ENCODE data around the gene RC3H2.
"Not testable (repeated sequence)": the region's sequence is repeated elsewhere in the genome, so short reads cannot be mapped to it uniquely, and the experiment has no call there.

RC3H2 gene

GRCh38 chr9:122848256-122848943, 56.8 kb downstream of the RC3H2 start:
- DNase-seq (ENCODE audit: low spot score), result no peak
- no peak for FAIRE-seq

- DNase-seq (ENCODE audit: low spot score) (no peak), FAIRE-seq (no peak)
These were observed 58.7 kb downstream of the RC3H2 start for GRCh38 chr9:122846371-122846940.

- no peak for FAIRE-seq
These were observed 60.0 kb downstream of the RC3H2 start for GRCh38 chr9:122845116-122845515.

GRCh38 chr9:122844137-122844536, 61.0 kb downstream of the RC3H2 start:
- no peak for FAIRE-seq
- DNase-seq (ENCODE audit: low spot score), result no peak

More at GRCh38 chr9:122845116-122845515, 60.0 kb downstream of the RC3H2 start:
- no peak for DNase-seq (ENCODE audit: low spot score)

- DNase-seq (ENCODE audit: low spot score), result no peak
These were observed 63.7 kb downstream of the RC3H2 start for GRCh38 chr9:122841501-122841900.

GRCh38 chr9:122838441-122838840, 66.7 kb downstream of the RC3H2 start:
- FAIRE-seq; DNase-seq (ENCODE audit: low spot score): not testable (repeated sequence)

More at GRCh38 chr9:122841501-122841900, 63.7 kb downstream of the RC3H2 start:
- no peak for FAIRE-seq

GRCh38 chr9:122837266-122837850, 67.8 kb downstream of the RC3H2 start:
- FAIRE-seq (no peak), DNase-seq (ENCODE audit: low spot score) (no peak)

GRCh38 chr9:122835313-122835731, 69.8 kb downstream of the RC3H2 start:
- no peak for DNase-seq (ENCODE audit: low spot score)
- FAIRE-seq, result no peak

GRCh38 chr9:122832194-122832593, 73.0 kb downstream of the RC3H2 start:
- FAIRE-seq, result no peak
- DNase-seq (ENCODE audit: low spot score), result no peak

- DNase-seq (ENCODE audit: low spot score); FAIRE-seq: not testable (repeated sequence)
These were observed 76.2 kb downstream of the RC3H2 start for GRCh38 chr9:122828965-122829284.

GRCh38 chr9:122827761-122828093, 77.4 kb downstream of the RC3H2 start:
- no peak for DNase-seq (ENCODE audit: low spot score)
- no peak for FAIRE-seq

- FAIRE-seq (no peak), DNase-seq (ENCODE audit: low spot score) (no peak)
These were observed 82.2 kb downstream of the RC3H2 start for GRCh38 chr9:122822938-122823337.

GRCh38 chr9:122822056-122822455, 83.1 kb downstream of the RC3H2 start:
- DNase-seq (ENCODE audit: low spot score) (no peak), FAIRE-seq (no peak)

GRCh38 chr9:122821278-122821943, 83.7 kb downstream of the RC3H2 start:
- no peak for DNase-seq (ENCODE audit: low spot score)
- no peak for FAIRE-seq

GRCh38 chr9:122820490-122820845, 84.7 kb downstream of the RC3H2 start:
- FAIRE-seq (no peak), DNase-seq (ENCODE audit: low spot score) (no peak)

- FAIRE-seq, result no peak
- no peak for DNase-seq (ENCODE audit: low spot score)
These were observed 85.2 kb downstream of the RC3H2 start for GRCh38 chr9:122819791-122820489.

GRCh38 chr9:122819326-122819725, 85.8 kb downstream of the RC3H2 start:
- no peak for DNase-seq (ENCODE audit: low spot score)
- no peak for FAIRE-seq

- FAIRE-seq, result no peak
- no peak for DNase-seq (ENCODE audit: low spot score)
These were observed 88.8 kb downstream of the RC3H2 start for GRCh38 chr9:122816163-122816867.

GRCh38 chr9:122815544-122815943, 89.6 kb downstream of the RC3H2 start:
- no peak for DNase-seq (ENCODE audit: low spot score)
- FAIRE-seq, result no peak

- DNase-seq (ENCODE audit: low spot score) (no peak), FAIRE-seq (no peak)
These were observed 90.6 kb downstream of the RC3H2 start for GRCh38 chr9:122814545-122814944.

GRCh38 chr9:122812736-122813135, 92.4 kb downstream of the RC3H2 start:
- FAIRE-seq, result no peak
- no peak for DNase-seq (ENCODE audit: low spot score)

Data from urothelium cell line (cell line).